HUDEP-2 (cell line): Measurements from ENCODE around the gene NLRP8.
A peak's percentile ranks its signal among the peaks of the same experiment; 100 is the strongest.
"Not testable (repeated sequence)": the region's sequence is repeated elsewhere in the genome, so short reads cannot be mapped to it uniquely, and the experiment has no call there.

ENCODE experiments used
- DNase-seq, 76 experiments: peaks; one replicate each; lab custom pipeline; 2025; ENCODE audit not compliant: unreplicated experiment in 76 of 76; lab: John Stamatoyannopoulos, UW

NLRP8 gene

GRCh38 chr19:55947532-55947931, at the start of gene NLRP8:
Gene NLRP8, plus strand, starts transcription at chr19:55947832.
- DNase-seq, result no peak

GRCh38 chr19:55898911-55899310, 48.7 kb upstream of the NLRP8 start:
- no peak for DNase-seq

- DNase-seq, result no peak
Observed at GRCh38 chr19:55901369-55902079, 46.1 kb upstream of the NLRP8 start.

GRCh38 chr19:55902080-55902751, 45.4 kb upstream of the NLRP8 start:
- no peak for DNase-seq

- DNase-seq, result no peak
Observed at GRCh38 chr19:55907286-55907685, 40.3 kb upstream of the NLRP8 start.

GRCh38 chr19:55907746-55908145, 39.9 kb upstream of the NLRP8 start:
- no peak for DNase-seq

- no peak for DNase-seq
Observed at GRCh38 chr19:55909801-55910200, 37.8 kb upstream of the NLRP8 start.

- no peak for DNase-seq
Observed at GRCh38 chr19:55912916-55913315, 34.7 kb upstream of the NLRP8 start.

GRCh38 chr19:55913643-55914268, 33.9 kb upstream of the NLRP8 start:
- DNase-seq, result peak in 18 of 76 experiments; percentile 4 to 41 (median 17)

- no peak for DNase-seq
Observed at GRCh38 chr19:55923556-55923955, 24.1 kb upstream of the NLRP8 start.

GRCh38 chr19:55927991-55928390, 19.6 kb upstream of the NLRP8 start:
- DNase-seq, result no peak

- DNase-seq, result not testable (repeated sequence)
Observed at GRCh38 chr19:55929258-55929657, 18.4 kb upstream of the NLRP8 start.

- DNase-seq, result no peak
Observed at GRCh38 chr19:55930996-55931515, 16.6 kb upstream of the NLRP8 start.

- DNase-seq, result no peak
Observed at GRCh38 chr19:55931936-55932386, 15.7 kb upstream of the NLRP8 start, which contains the start of gene NLRP13. Gene NLRP13, minus strand, starts transcription at chr19:55932336. Its CDS starts 25 bp downstream, at chr19:55932311.

- no peak for DNase-seq
Observed at GRCh38 chr19:55935206-55935605, 12.4 kb upstream of the NLRP8 start.

GRCh38 chr19:55939206-55939605, 8.4 kb upstream of the NLRP8 start:
- no peak for DNase-seq

- DNase-seq, result no peak
Observed at GRCh38 chr19:55940306-55940705, 7.3 kb upstream of the NLRP8 start.

GRCh38 chr19:55950566-55950965, 2.9 kb downstream of the NLRP8 start:
- not testable (repeated sequence) for DNase-seq

GRCh38 chr19:55956431-55956830, 8.8 kb downstream of the NLRP8 start:
- DNase-seq, result no peak

GRCh38 chr19:55958356-55958755, 10.7 kb downstream of the NLRP8 start:
- DNase-seq, result peak in 2 of 76 experiments; percentile 8 to 18

- no peak for DNase-seq
Observed at GRCh38 chr19:55959996-55960675, 12.5 kb downstream of the NLRP8 start.
